Measurements from ENCODE around the gene BAZ1A. TPM values are rescaled to one million over a fixed set of nuclear protein-coding genes. Genes with fewer than 3 reads are reported as not detected.

BAZ1A gene
- total and polyA plus RNA-seq, 9 of the 15 experiments (the other 6 are each of a cell fraction or from before 2014, with no cell fraction given): 22.0 to 71.2 (median 39.1) TPM

- FAIRE-seq: no peak
- H3K4me1 ChIP-seq (replicated peaks in 1 of 2; ENCODE audit: control insufficient read depth in 2 of 2, insufficient read depth in 2 of 2, low read length in 2 of 2): no peaks in the 10 kb centered on the region
- no peaks in the 10 kb centered on the region; the same call in 1 of the 2 replicates for H4K20me1 ChIP-seq (replicated peaks; ENCODE audit: control insufficient read depth, insufficient read depth, low read length)
- no peak for DNase-seq (ENCODE audit: extremely low read depth in 1 of 4, low spot score in 3 of 4)
- H3K79me2 ChIP-seq (ENCODE audit: control insufficient read depth, insufficient read depth, low read length): peaks cover 23% of the 10 kb centered on the region; the same call in 2 of the 3 replicates
- H3K27ac ChIP-seq (ENCODE audit: extremely low read depth, low read depth, low read length): no peak overlapping the region
- no TSS peak for BruUV-seq (replicated peaks)
- intact Hi-C loops (cut with micrococcal nuclease) (no loop called here), in situ Hi-C loops (cut with MboI) (no loop called here)
- no peaks in the 10 kb centered on the region for H3K27me3 ChIP-seq (ENCODE audit: control insufficient read depth in 2 of 2, insufficient read depth in 2 of 2, low read length in 2 of 2)
- POLR2A ChIA-PET: interaction anchor here (0.5 to 1.2 kb wide), 5 partner anchors 8 to 330 kb away, joined by 3 to 4 read pairs (median 3); no protein-coding TSS in a partner anchor
- H3K9me3 ChIP-seq (replicated peaks; ENCODE audit: control insufficient read depth, insufficient read depth, low read depth, low read length): no peaks in the 10 kb centered on the region
- H3K9me1 ChIP-seq (ENCODE audit: control insufficient read depth, insufficient read depth, low read length): no peaks in the 10 kb centered on the region
- no peak overlapping the region for H3K9ac ChIP-seq (ENCODE audit: insufficient read depth in 1 of 2, low read depth in 2 of 2, low read length in 2 of 2)
- H3K36me3 ChIP-seq (ENCODE audit: control insufficient read depth, insufficient read depth, low read length): peaks cover 72% of the 10 kb centered on the region
- H3K4me3 ChIP-seq: no peak overlapping the region
- TF ChIP-seq HNRNPUL1 (IDR thresholded peaks at IDR 0.05; ENCODE audit: low read length): no peak
- TF ChIP-seq MEIS2 (IDR thresholded peaks at IDR 0.05; ENCODE audit: partially characterized antibody): no peak
- no peak for TF ChIP-seq HEY1 (CRISPR knock-in tag; IDR thresholded peaks at IDR 0.05; ENCODE audit: borderline replicate concordance)
- TF ChIP-seq NFRKB (IDR thresholded peaks at IDR 0.05; ENCODE audit: low read depth): no peak
- no peak for TF ChIP-seq GABPA (tag; conservative IDR thresholded peaks at IDR 0.05; ENCODE audit: low read depth)
- TF ChIP-seq PTRF (tag; IDR thresholded peaks at IDR 0.05): no peak
- TF ChIP-seq SMC3 (conservative IDR thresholded peaks at IDR 0.05; ENCODE audit: insufficient read depth, low read depth, low read length): no peak
- no peak for TF ChIP-seq MEF2A (IDR thresholded peaks at IDR 0.05; ENCODE audit: control insufficient read depth, low read depth, low read length)
- TF ChIP-seq ZNF655 (CRISPR knock-in tag; IDR thresholded peaks at IDR 0.05): no peak
- no peak for TF ChIP-seq NONO (IDR thresholded peaks at IDR 0.05; ENCODE audit: low read depth in 2 of 2, low read length in 1 of 2)
- TF ChIP-seq GTF3C2 (IDR thresholded peaks at IDR 0.05; ENCODE audit: borderline replicate concordance, extremely low read depth, insufficient read length): no peak
- no peak; the same call in 2 of the 3 replicates for ATAC-seq
- no peak overlapping the region for H2AFZ ChIP-seq (ENCODE audit: low read depth, low read length)
- H3K4me2 ChIP-seq (ENCODE audit: insufficient read depth, low read length): no peak overlapping the region
- CTCF ChIA-PET (ENCODE audit: low intra/inter-chr PET ratio): no interaction called here
- 86% methylated on average over 7 of the region's 7 CpGs for WGBS (ENCODE audit: insufficient coverage, low coverage, missing lambda C conversion rate)
Measured at GRCh38 chr14:34857689-34858449, 17.3 kb downstream of the BAZ1A start.
